SK-N-SH (cell line): Measurements from ENCODE around the gene IL6R. TPM values are rescaled to one million over a fixed set of nuclear protein-coding genes. Genes with fewer than 3 reads are reported as not detected.

Experiments
- CTCF ChIA-PET: fragments of 300-600, 350-600 bp; formaldehyde crosslinking; extraction: SDS; loops from one replicate; lab custom pipeline; 2021; lab: Yijun Ruan, JAX
- POLR2A ChIA-PET: fragments of 350-600 bp; sonication (Branson Sonifier 250); formaldehyde crosslinking; extraction: SDS; loops from one replicate; lab custom pipeline; 2020; ENCODE audit warnings: antibody characterized with exemption, inconsistent platforms; lab: Yijun Ruan, JAX
- DNase-seq: peaks from one replicate; pipeline ENCODE4 v3.0.0; 2012
- H2AFZ ChIP-seq: fragments of 200-600 bp; sonication (generic); 2 replicates; pipeline ENCODE4 v1.8.1; 2016; ENCODE audit warnings: antibody characterized with exemption, mild to moderate bottlenecking, low read depth
- H3F3A ChIP-seq: fragments of 200-600 bp; sonication (generic); replicated peaks from 2 replicates; pipeline ENCODE3; 2016; ENCODE audit warnings: antibody characterized with exemption, mild to moderate bottlenecking; ENCODE audit not compliant: insufficient read depth
- H3K27ac ChIP-seq, 2 experiments: fragments of 200-500 bp in 1 of 2; fragments of 200-600 bp in 1 of 2; sonication (Bioruptor generic) in 1 of 2; sonication (generic), shearing (Covaris generic) in 1 of 2; 2 replicates each; pipeline versions ENCODE4 v1.5.1 to v1.6.1; 2014 to 2016; ENCODE audit warnings: low read depth in 2 of 2, inconsistent platforms in 1 of 2, low read length in 1 of 2, mild to moderate bottlenecking in 1 of 2, mixed read lengths in 1 of 2
- H3K27me3 ChIP-seq: fragments of 200-600 bp; sonication (generic), shearing (Covaris generic); 2 replicates; pipeline ENCODE4 v1.6.1; 2016; ENCODE audit warnings: mixed run types; ENCODE audit not compliant: insufficient read depth
- H3K36me3 ChIP-seq, 2 experiments: fragments of 200-500 bp in 1 of 2; fragments of 200-600 bp in 1 of 2; sonication (Bioruptor generic) in 1 of 2; sonication (generic) in 1 of 2; replicated peaks in 1 of 2; 2 replicates each; pipeline versions ENCODE3 to v1.5.1; 2014 to 2016; ENCODE audit warnings: low read length in 1 of 2, mild to moderate bottlenecking in 1 of 2; ENCODE audit not compliant: insufficient read depth in 2 of 2, control insufficient read depth in 1 of 2
- H3K4me1 ChIP-seq, 2 experiments: fragments of 200-500 bp in 1 of 2; fragments of 200-600 bp in 1 of 2; sonication (Bioruptor generic) in 1 of 2; sonication (generic), shearing (Covaris generic) in 1 of 2; 2 replicates each; pipeline versions ENCODE4 v1.5.1 to v1.6.1; 2014 to 2016; ENCODE audit warnings: low read depth in 1 of 2, low read length in 1 of 2, mixed run types in 1 of 2; ENCODE audit not compliant: insufficient read depth in 2 of 2, control insufficient read depth in 1 of 2
- H3K4me2 ChIP-seq: fragments of 200-600 bp; sonication (generic), shearing (Covaris generic); 2 replicates; pipeline ENCODE4 v1.6.1; 2017; ENCODE audit warnings: mixed run types
- H3K4me3 ChIP-seq, 2 experiments: fragments of 200-500 bp in 1 of 2; fragments of 200-600 bp in 1 of 2; sonication (Bioruptor generic) in 1 of 2; sonication (generic), shearing (Covaris generic) in 1 of 2; 2 replicates each; pipeline versions ENCODE4 v1.5.1 to v1.8.1; 2014 to 2016; ENCODE audit warnings: low read depth in 2 of 2, inconsistent platforms in 1 of 2, low read length in 1 of 2, mild to moderate bottlenecking in 1 of 2, mixed read lengths in 1 of 2, moderate library complexity in 1 of 2
- H3K79me2 ChIP-seq: fragments of 200-600 bp; sonication (generic); 2 replicates; pipeline ENCODE4 v1.8.1; 2017; ENCODE audit warnings: mild to moderate bottlenecking; ENCODE audit not compliant: insufficient read depth
- H3K9ac ChIP-seq: fragments of 200-600 bp; sonication (generic); 2 replicates; pipeline ENCODE4 v1.6.1; 2017; ENCODE audit warnings: mixed run types
- H3K9me2 ChIP-seq: fragments of 200-600 bp; sonication (generic); 2 replicates; pipeline ENCODE4 v1.6.1; 2017; ENCODE audit warnings: mixed run types
- H3K9me3 ChIP-seq: fragments of 200-600 bp; sonication (generic); 2 replicates; pipeline ENCODE4 v1.6.1; 2017; ENCODE audit warnings: mixed run types, mild to moderate bottlenecking, moderate library complexity
- H4K20me1 ChIP-seq: fragments of 200-600 bp; sonication (generic); 2 replicates; pipeline ENCODE4 v1.6.1; 2017; ENCODE audit warnings: mild to moderate bottlenecking, mixed run types; ENCODE audit not compliant: insufficient read depth
- CTCF ChIP-seq: fragments of 200-600 bp; sonication (generic); IDR thresholded peaks from 2 replicates; pipeline ENCODE4 v1.6.1; 2017; ENCODE audit warnings: antibody characterized with exemption, mild to moderate bottlenecking, moderate library complexity
- EP300 ChIP-seq, 2 experiments: IDR thresholded peaks; 2 replicates each; pipeline versions ENCODE4 v1.4.0 to v1.6.1; 2012; ENCODE audit warnings: borderline replicate concordance in 1 of 2, low read depth in 1 of 2, low read length in 1 of 2
- EZH2phosphoT487 ChIP-seq: fragments of 200-600 bp; sonication (generic); IDR thresholded peaks from 2 replicates; pipeline ENCODE4 v1.6.1; 2017; ENCODE audit warnings: low read depth, mixed run types, mild to moderate bottlenecking, antibody characterized with exemption, moderate library complexity, borderline replicate concordance
- FOXM1 ChIP-seq: IDR thresholded peaks from 2 replicates; pipeline ENCODE4 v1.4.0; 2012; ENCODE audit warnings: low read depth, mild to moderate bottlenecking
- GABPA ChIP-seq: IDR thresholded peaks from 2 replicates; pipeline ENCODE4 v1.4.0; 2012; ENCODE audit warnings: low read depth, mild to moderate bottlenecking
- JUND ChIP-seq: IDR thresholded peaks from 2 replicates; pipeline ENCODE4 v1.4.0; 2012
- MEF2A ChIP-seq: IDR thresholded peaks from 2 replicates; pipeline ENCODE4 v1.4.0; 2012; ENCODE audit warnings: low read depth, borderline replicate concordance
- MXI1 ChIP-seq: IDR thresholded peaks from 2 replicates; pipeline ENCODE4 v1.6.1; 2012; ENCODE audit warnings: mild to moderate bottlenecking, low read depth, low read length, improper control_type of control experiment
- POLR2AphosphoS5 ChIP-seq: IDR thresholded peaks from 2 replicates; pipeline ENCODE4 v1.6.1; 2012; ENCODE audit warnings: low read depth, low read length
- RFX5 ChIP-seq: IDR thresholded peaks from 2 replicates; pipeline ENCODE4 v1.6.1; 2012; ENCODE audit warnings: mild to moderate bottlenecking, improper control_type of control experiment, low read length
- RXRA ChIP-seq: IDR thresholded peaks from 2 replicates; pipeline ENCODE4 v1.4.0; 2012; ENCODE audit warnings: low read depth, mild to moderate bottlenecking, borderline replicate concordance
- SIN3A ChIP-seq: IDR thresholded peaks from 2 replicates; pipeline ENCODE4 v1.6.1; 2012; ENCODE audit warnings: low read depth, mild to moderate bottlenecking, low read length, moderate library complexity, borderline replicate concordance
- SMC3 ChIP-seq: IDR thresholded peaks from 2 replicates; pipeline ENCODE4 v1.6.1; 2012; ENCODE audit warnings: low read depth, low read length, improper control_type of control experiment
- TAF1 ChIP-seq: IDR thresholded peaks from 2 replicates; pipeline ENCODE4 v1.6.1; 2012; ENCODE audit warnings: low read depth, mild to moderate bottlenecking, low read length, moderate library complexity, borderline replicate concordance
- TCF12 ChIP-seq: IDR thresholded peaks from 2 replicates; pipeline ENCODE4 v1.4.0; 2012
- TEAD4 ChIP-seq: IDR thresholded peaks from 2 replicates; pipeline ENCODE4 v1.4.0; 2012; ENCODE audit warnings: mild to moderate bottlenecking, borderline replicate concordance; ENCODE audit not compliant: insufficient read depth
- WGBS: methylation state at CpG from one replicate; pipeline ENCODE4 v1.1.6; 2017; ENCODE audit warnings: low lambda C conversion rate; 5-methylcytosine and 5-hydroxymethylcytosine counted together
- polyA plus RNA-seq, 3 experiments: library from polyadenylated mRNA; depleted of rRNA; stranded (reverse); fragments of >200 nt; gene quantifications; 2 replicates each; pipeline ENCODE4 v1.2.3, GENCODE V29; 2012
- TF ChIP-seq, protein P1 (sequence below): IDR thresholded peaks from 2 replicates; pipeline ENCODE4 v1.6.1; 2012; ENCODE audit warnings: mild to moderate bottlenecking, low read depth, low read length, moderate library complexity
- TF ChIP-seq, protein P2 (sequence below): IDR thresholded peaks from 2 replicates; pipeline ENCODE4 v1.4.0; 2012; ENCODE audit warnings: low read depth
- TF ChIP-seq, protein P3 (sequence below): IDR thresholded peaks from 2 replicates; pipeline ENCODE4; 2012

IL6R gene
- polyA plus RNA-seq, 1 of the 3 experiments (the other 2 are of a cell fraction), result 2.8 TPM

DNA sequence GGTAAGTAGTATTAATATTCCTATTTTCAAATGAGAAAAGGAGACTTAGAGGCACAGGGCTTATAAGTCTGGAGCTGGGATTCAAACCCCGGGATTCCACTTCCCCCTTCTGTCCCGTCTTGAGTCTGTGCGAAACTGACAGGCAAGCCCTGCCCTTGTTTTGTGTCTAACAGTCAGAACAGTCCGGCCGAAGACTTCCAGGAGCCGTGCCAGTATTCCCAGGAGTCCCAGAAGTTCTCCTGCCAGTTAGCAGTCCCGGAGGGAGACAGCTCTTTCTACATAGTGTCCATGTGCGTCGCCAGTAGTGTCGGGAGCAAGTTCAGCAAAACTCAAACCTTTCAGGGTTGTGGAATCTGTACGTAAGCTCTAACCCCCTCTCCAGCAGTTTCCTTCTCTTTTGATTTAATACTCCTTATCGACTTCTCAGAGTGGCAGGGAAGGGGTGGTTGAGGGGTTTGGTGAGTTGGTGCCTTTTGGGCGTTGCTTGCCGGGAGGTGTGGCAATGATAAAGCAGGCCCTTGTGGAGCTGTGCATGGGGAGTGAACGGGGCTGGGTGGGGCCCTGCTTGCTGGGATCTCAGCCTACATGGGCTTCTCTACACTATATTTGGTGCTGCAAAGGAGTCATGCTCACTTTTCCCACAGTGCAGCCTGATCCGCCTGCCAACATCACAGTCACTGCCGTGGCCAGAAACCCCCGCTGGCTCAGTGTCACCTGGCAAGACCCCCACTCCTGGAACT lies 29.4 kb downstream of the IL6R start:
- TF ChIP-seq POLR2AphosphoS5 (no peak), EZH2phosphoT487 (no peak), JUND (no peak), MXI1 (no peak), TEAD4 (no peak), GABPA (no peak)
- TF ChIP-seq, protein P1, sequence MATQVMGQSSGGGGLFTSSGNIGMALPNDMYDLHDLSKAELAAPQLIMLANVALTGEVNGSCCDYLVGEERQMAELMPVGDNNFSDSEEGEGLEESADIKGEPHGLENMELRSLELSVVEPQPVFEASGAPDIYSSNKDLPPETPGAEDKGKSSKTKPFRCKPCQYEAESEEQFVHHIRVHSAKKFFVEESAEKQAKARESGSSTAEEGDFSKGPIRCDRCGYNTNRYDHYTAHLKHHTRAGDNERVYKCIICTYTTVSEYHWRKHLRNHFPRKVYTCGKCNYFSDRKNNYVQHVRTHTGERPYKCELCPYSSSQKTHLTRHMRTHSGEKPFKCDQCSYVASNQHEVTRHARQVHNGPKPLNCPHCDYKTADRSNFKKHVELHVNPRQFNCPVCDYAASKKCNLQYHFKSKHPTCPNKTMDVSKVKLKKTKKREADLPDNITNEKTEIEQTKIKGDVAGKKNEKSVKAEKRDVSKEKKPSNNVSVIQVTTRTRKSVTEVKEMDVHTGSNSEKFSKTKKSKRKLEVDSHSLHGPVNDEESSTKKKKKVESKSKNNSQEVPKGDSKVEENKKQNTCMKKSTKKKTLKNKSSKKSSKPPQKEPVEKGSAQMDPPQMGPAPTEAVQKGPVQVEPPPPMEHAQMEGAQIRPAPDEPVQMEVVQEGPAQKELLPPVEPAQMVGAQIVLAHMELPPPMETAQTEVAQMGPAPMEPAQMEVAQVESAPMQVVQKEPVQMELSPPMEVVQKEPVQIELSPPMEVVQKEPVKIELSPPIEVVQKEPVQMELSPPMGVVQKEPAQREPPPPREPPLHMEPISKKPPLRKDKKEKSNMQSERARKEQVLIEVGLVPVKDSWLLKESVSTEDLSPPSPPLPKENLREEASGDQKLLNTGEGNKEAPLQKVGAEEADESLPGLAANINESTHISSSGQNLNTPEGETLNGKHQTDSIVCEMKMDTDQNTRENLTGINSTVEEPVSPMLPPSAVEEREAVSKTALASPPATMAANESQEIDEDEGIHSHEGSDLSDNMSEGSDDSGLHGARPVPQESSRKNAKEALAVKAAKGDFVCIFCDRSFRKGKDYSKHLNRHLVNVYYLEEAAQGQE, result no peak
- no peaks in the 10 kb centered on the region for H3K9me2 ChIP-seq
- H3K27ac ChIP-seq, result no peak overlapping the region
- H3K9me3 ChIP-seq, result no peaks in the 10 kb centered on the region
- no peak overlapping the region for H3K9ac ChIP-seq
- H3K4me2 ChIP-seq, result no peak overlapping the region
- peaks cover 10% of the 10 kb centered on the region for H3F3A ChIP-seq
- H3K79me2 ChIP-seq, result no peaks in the 10 kb centered on the region
- H3K36me3 ChIP-seq, result no peaks in the 10 kb centered on the region
- 93% methylated on average over 18 of the region's 18 CpGs for WGBS
- no peak overlapping the region for H2AFZ ChIP-seq
- DNase-seq, result no peak
- H3K4me1 ChIP-seq, result peaks cover 0 to 3% of the 10 kb centered on the region in 2 experiments; a peak in 1 of 4 replicates
- CTCF ChIA-PET, result interaction anchor here (0.6 kb wide), 1 partner anchor 457 kb away, joined by 3 read pairs; the partner anchor contains the start of gene JTB
- POLR2A ChIA-PET, result interaction anchor here (0.6 kb wide), 1 partner anchor 43 kb away, joined by 6 read pairs; no protein-coding TSS in a partner anchor
- H4K20me1 ChIP-seq, result no peaks in the 10 kb centered on the region
- no peak overlapping the region for H3K4me3 ChIP-seq
- no peaks in the 10 kb centered on the region for H3K27me3 ChIP-seq

- Histone ChIP-seq H3K9ac (no peak overlapping the region), H3K4me2 (no peak overlapping the region), H3K79me2 (no peaks in the 10 kb centered on the region), H3K36me3 (no peaks in the 10 kb centered on the region), H3K9me3 (no peaks in the 10 kb centered on the region), H3K27ac (no peak overlapping the region), H4K20me1 (no peaks in the 10 kb centered on the region), H2AFZ (no peak overlapping the region), H3F3A (peaks cover 10% of the 10 kb centered on the region), H3K4me3 (no peak overlapping the region), H3K27me3 (no peaks in the 10 kb centered on the region), H3K9me2 (no peaks in the 10 kb centered on the region), H3K4me1 (peaks cover 0 to 3% of the 10 kb centered on the region in 2 experiments; a peak in 1 of 4 replicates)
- POLR2A ChIA-PET, result no interaction called here
- WGBS, result 94% methylated on average over 8 of the region's 15 CpGs
- DNase-seq, result no peak
- TF ChIP-seq TAF1 (no peak), RFX5 (no peak), CTCF (no peak), TCF12 (no peak), SMC3 (no peak), FOXM1 (no peak), MEF2A (no peak), RXRA (no peak), EP300 (IDR thresholded peaks at IDR 0.05; ENCODE audit: borderline replicate concordance in 1 of 2, low read depth in 1 of 2, low read length in 1 of 2) (no peak), SIN3A (no peak)
- TF ChIP-seq, protein P2, sequence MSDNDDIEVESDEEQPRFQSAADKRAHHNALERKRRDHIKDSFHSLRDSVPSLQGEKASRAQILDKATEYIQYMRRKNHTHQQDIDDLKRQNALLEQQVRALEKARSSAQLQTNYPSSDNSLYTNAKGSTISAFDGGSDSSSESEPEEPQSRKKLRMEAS, result no peak
- TF ChIP-seq, protein P3, sequence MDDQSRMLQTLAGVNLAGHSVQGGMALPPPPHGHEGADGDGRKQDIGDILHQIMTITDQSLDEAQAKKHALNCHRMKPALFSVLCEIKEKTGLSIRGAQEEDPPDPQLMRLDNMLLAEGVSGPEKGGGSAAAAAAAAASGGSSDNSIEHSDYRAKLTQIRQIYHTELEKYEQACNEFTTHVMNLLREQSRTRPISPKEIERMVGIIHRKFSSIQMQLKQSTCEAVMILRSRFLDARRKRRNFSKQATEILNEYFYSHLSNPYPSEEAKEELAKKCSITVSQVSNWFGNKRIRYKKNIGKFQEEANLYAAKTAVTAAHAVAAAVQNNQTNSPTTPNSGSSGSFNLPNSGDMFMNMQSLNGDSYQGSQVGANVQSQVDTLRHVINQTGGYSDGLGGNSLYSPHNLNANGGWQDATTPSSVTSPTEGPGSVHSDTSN, result no peak
- CTCF ChIA-PET, result no interaction called here
Observed at GRCh38 chr1:154435599-154436200, 30.6 kb downstream of the IL6R start.
